Mesendoderm (in vitro differentiated cells): ENCODE results near the gene GNL2.

Source experiments
- DNase-seq: peaks from one replicate; pipeline ENCODE4 v3.0.0; 2013
- H2AK5ac ChIP-seq: 2 replicates; pipeline ENCODE4 v1.6.1; 2013; ENCODE audit warnings: low read length, inconsistent platforms
- H2BK120ac ChIP-seq: 2 replicates; pipeline ENCODE4 v1.6.1; 2013; ENCODE audit warnings: low read depth, mild to moderate bottlenecking, low read length, moderate library complexity, mixed read lengths
- H2BK15ac ChIP-seq: replicated peaks from 2 replicates; pipeline ENCODE4 v1.6.1; 2013; ENCODE audit warnings: low read depth, mild to moderate bottlenecking, moderate library complexity
- H2BK5ac ChIP-seq: 2 replicates; pipeline ENCODE4 v1.6.1; 2013; ENCODE audit warnings: low read length, inconsistent platforms
- H3K18ac ChIP-seq: 2 replicates; pipeline ENCODE4 v1.6.1; 2013; ENCODE audit warnings: mild to moderate bottlenecking, low read length, mixed read lengths
- H3K23ac ChIP-seq: one replicate; pipeline ENCODE4 v1.6.1; 2013; ENCODE audit warnings: low read length
- H3K27ac ChIP-seq: 2 replicates; pipeline ENCODE4 v1.5.1; 2013; ENCODE audit warnings: low read depth, mild to moderate bottlenecking, inconsistent platforms, low read length, moderate library complexity
- H3K27me3 ChIP-seq: 2 replicates; pipeline ENCODE4 v1.6.1; 2013; ENCODE audit warnings: low read length, control low read depth, mild to moderate bottlenecking, inconsistent platforms; ENCODE audit not compliant: insufficient read depth, poor library complexity
- H3K36me3 ChIP-seq: 2 replicates; pipeline ENCODE4 v1.6.1; 2013; ENCODE audit warnings: low read length, inconsistent platforms; ENCODE audit not compliant: control insufficient read depth, insufficient read depth
- H3K4ac ChIP-seq: one replicate; pipeline ENCODE4 v1.6.1; 2013; ENCODE audit warnings: low read depth, mild to moderate bottlenecking, low read length, moderate library complexity
- H3K4me1 ChIP-seq: 2 replicates; pipeline ENCODE4 v1.6.1; 2013; ENCODE audit warnings: low read depth, low read length, inconsistent platforms; ENCODE audit not compliant: control insufficient read depth
- H3K4me2 ChIP-seq: 2 replicates; pipeline ENCODE4 v1.6.1; 2013; ENCODE audit warnings: low read length
- H3K4me3 ChIP-seq: 2 replicates; pipeline ENCODE4 v1.5.1; 2013; ENCODE audit warnings: mild to moderate bottlenecking, low read length
- H3K56ac ChIP-seq: one replicate; pipeline ENCODE4 v1.6.1; 2013; ENCODE audit warnings: low read length
- H3K79me1 ChIP-seq: 2 replicates; pipeline ENCODE4 v1.6.1; 2013; ENCODE audit warnings: low read length, inconsistent platforms
- H3K79me2 ChIP-seq: 2 replicates; pipeline ENCODE4 v1.6.1; 2013; ENCODE audit warnings: mild to moderate bottlenecking, low read length; ENCODE audit not compliant: control insufficient read depth, insufficient read depth
- H3K9ac ChIP-seq: 2 replicates; pipeline ENCODE4 v1.6.1; 2013; ENCODE audit warnings: low read length, inconsistent platforms
- H4K5ac ChIP-seq: one replicate; pipeline ENCODE4 v1.6.1; 2013; ENCODE audit warnings: low read length
- H4K8ac ChIP-seq: one replicate; pipeline ENCODE4 v1.6.1; 2013; ENCODE audit warnings: low read depth, mild to moderate bottlenecking, control low read depth, low read length, moderate library complexity
- WGBS: extraction: QIAGEN DNeasy Blood & Tissue Kit; methylation state at CpG from one replicate; pipeline ENCODE4 v1.1.7; 2013; ENCODE audit warnings: low lambda C conversion rate, missing lambda C conversion rate; ENCODE audit not compliant: insufficient coverage; ENCODE audit errors: extremely low coverage; 5-methylcytosine and 5-hydroxymethylcytosine counted together

Gene GNL2

DNA sequence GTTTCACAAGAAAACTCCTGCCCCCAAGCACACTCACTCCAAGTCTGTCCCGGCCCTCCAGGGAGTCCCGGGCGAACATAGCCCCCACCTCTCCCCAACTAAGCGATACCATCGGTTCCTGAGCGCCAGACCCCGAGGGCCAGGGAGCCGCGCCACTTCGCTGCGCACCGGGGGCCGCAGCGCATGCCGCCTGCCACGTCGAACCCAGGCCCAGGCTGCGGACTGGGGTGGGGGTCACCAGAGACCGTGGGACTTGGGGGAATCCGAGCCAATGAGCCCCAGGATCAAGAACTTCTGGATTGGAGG lies 38.2 kb upstream of the GNL2 start:
- H3K79me2 ChIP-seq, result no peaks in the 10 kb centered on the region
- H3K27me3 ChIP-seq, result peaks cover 60% of the 10 kb centered on the region
- H3K18ac ChIP-seq, result no peak overlapping the region
- WGBS, result no CpG with 5 or more reads among the region's 20 CpGs
- no peak overlapping the region for H2BK15ac ChIP-seq
- no peak overlapping the region for H3K9ac ChIP-seq
- H3K27ac ChIP-seq, result no peak overlapping the region
- H3K56ac ChIP-seq, result peak overlapping the region; percentile 15
- no peak overlapping the region for H2BK5ac ChIP-seq
- no peak overlapping the region for H3K23ac ChIP-seq
- H4K8ac ChIP-seq, result no peak overlapping the region
- H2AK5ac ChIP-seq, result no peak overlapping the region
- H2BK120ac ChIP-seq, result no peak overlapping the region
- no peaks in the 10 kb centered on the region for H3K4me1 ChIP-seq
- no peak overlapping the region for H3K4ac ChIP-seq
- no peak overlapping the region for H3K4me3 ChIP-seq
- no peak for DNase-seq
- H3K4me2 ChIP-seq, result no peak overlapping the region
- no peaks in the 10 kb centered on the region for H3K36me3 ChIP-seq
- H4K5ac ChIP-seq, result no peak overlapping the region
- H3K79me1 ChIP-seq, result no peaks in the 10 kb centered on the region

GRCh38 chr1:37633040-37633937 lies 37.6 kb upstream of the GNL2 start:
- H3K9ac ChIP-seq, result no peak overlapping the region
- DNase-seq, result no peak
- no peak overlapping the region for H4K8ac ChIP-seq
- H3K79me2 ChIP-seq, result no peaks in the 10 kb centered on the region
- no peak overlapping the region for H3K4me2 ChIP-seq
- no peak overlapping the region for H2BK5ac ChIP-seq
- no peak overlapping the region for H3K56ac ChIP-seq
- H3K36me3 ChIP-seq, result no peaks in the 10 kb centered on the region
- H3K27ac ChIP-seq, result no peak overlapping the region
- no peak overlapping the region for H2AK5ac ChIP-seq
- H3K4ac ChIP-seq, result no peak overlapping the region
- WGBS, result no CpG with 5 or more reads among the region's 31 CpGs
- H3K4me3 ChIP-seq, result no peak overlapping the region
- H3K23ac ChIP-seq, result no peak overlapping the region
- no peak overlapping the region for H3K18ac ChIP-seq
- no peak overlapping the region for H2BK120ac ChIP-seq
- no peak overlapping the region for H4K5ac ChIP-seq
- H2BK15ac ChIP-seq, result no peak overlapping the region
- H3K79me1 ChIP-seq, result no peaks in the 10 kb centered on the region
- no peaks in the 10 kb centered on the region for H3K4me1 ChIP-seq
- H3K27me3 ChIP-seq, result peaks cover 62% of the 10 kb centered on the region

GRCh38 chr1:37631036-37631435 lies 35.3 kb upstream of the GNL2 start:
- Histone ChIP-seq H3K4ac (no peak overlapping the region), H3K4me2 (no peak overlapping the region), H2BK5ac (no peak overlapping the region), H2BK120ac (no peak overlapping the region), H3K27me3 (peaks cover 57% of the 10 kb centered on the region), H3K23ac (no peak overlapping the region), H3K9ac (no peak overlapping the region), H4K8ac (no peak overlapping the region), H2AK5ac (no peak overlapping the region), H3K79me1 (no peaks in the 10 kb centered on the region), H3K18ac (no peak overlapping the region), H3K4me1 (no peaks in the 10 kb centered on the region), H3K4me3 (no peak overlapping the region), H4K5ac (no peak overlapping the region), H2BK15ac (no peak overlapping the region), H3K36me3 (no peaks in the 10 kb centered on the region), H3K79me2 (no peaks in the 10 kb centered on the region), H3K27ac (no peak overlapping the region), H3K56ac (no peak overlapping the region)
- DNase-seq, result no peak
- no CpG with 5 or more reads among the region's 5 CpGs for WGBS

- H3K56ac ChIP-seq, result no peak overlapping the region
- no peak overlapping the region for H3K9ac ChIP-seq
- no peak overlapping the region for H3K18ac ChIP-seq
- no peak overlapping the region for H2BK5ac ChIP-seq
- H3K36me3 ChIP-seq, result no peaks in the 10 kb centered on the region
- H2AK5ac ChIP-seq, result no peak overlapping the region
- H3K79me1 ChIP-seq, result no peaks in the 10 kb centered on the region
- H3K4me3 ChIP-seq, result no peak overlapping the region
- H3K4me1 ChIP-seq, result no peaks in the 10 kb centered on the region
- no peak for DNase-seq
- no peaks in the 10 kb centered on the region for H3K79me2 ChIP-seq
- no peak overlapping the region for H3K23ac ChIP-seq
- no peak overlapping the region for H2BK120ac ChIP-seq
- no peak overlapping the region for H4K8ac ChIP-seq
- H3K4ac ChIP-seq, result no peak overlapping the region
- H3K27ac ChIP-seq, result no peak overlapping the region
- no CpG with 5 or more reads among the region's 15 CpGs for WGBS
- H3K27me3 ChIP-seq, result peaks cover 53% of the 10 kb centered on the region
- no peak overlapping the region for H2BK15ac ChIP-seq
- H4K5ac ChIP-seq, result no peak overlapping the region
- H3K4me2 ChIP-seq, result no peak overlapping the region
These were observed 34.8 kb upstream of the GNL2 start for GRCh38 chr1:37630426-37631028.

GRCh38 chr1:37629726-37630425 lies 34.1 kb upstream of the GNL2 start:
- Histone ChIP-seq H2BK15ac (no peak overlapping the region), H3K79me2 (no peaks in the 10 kb centered on the region)
- no CpG with 5 or more reads among the region's 7 CpGs for WGBS

More at GRCh38 chr1:37629726-37630425, 34.1 kb upstream of the GNL2 start:
- Histone ChIP-seq H3K23ac (no peak overlapping the region), H3K4me2 (no peak overlapping the region), H3K36me3 (no peaks in the 10 kb centered on the region), H2BK120ac (no peak overlapping the region), H3K9ac (no peak overlapping the region), H3K27ac (no peak overlapping the region), H3K4me3 (no peak overlapping the region), H3K18ac (no peak overlapping the region), H4K5ac (no peak overlapping the region), H3K56ac (no peak overlapping the region), H3K79me1 (no peaks in the 10 kb centered on the region), H3K4ac (no peak overlapping the region), H4K8ac (no peak overlapping the region), H3K4me1 (no peaks in the 10 kb centered on the region), H2AK5ac (no peak overlapping the region), H3K27me3 (peaks cover 46% of the 10 kb centered on the region), H2BK5ac (no peak overlapping the region)
- no peak for DNase-seq
